ENCODE results near the gene PCNX2.

PCNX2 gene

GRCh38 chr1:232993555-232993954 is 302.0 kb downstream of the PCNX2 start:
- Histone ChIP-seq H3K36me3 (ENCODE audit: insufficient read depth, low read length) (peaks cover 37% of the 10 kb centered on the region), H3K27me3 (ENCODE audit: insufficient read depth, low read length, poor library complexity, severe bottlenecking) (no peaks in the 10 kb centered on the region)

GRCh38 chr1:232992227-232992626 is 303.3 kb downstream of the PCNX2 start:
- H3K4me3 ChIP-seq (ENCODE audit: low read length, poor library complexity, severe bottlenecking), result no peak overlapping the region
- H4K20me1 ChIP-seq (ENCODE audit: insufficient read depth, low read length, poor library complexity, severe bottlenecking), result no peaks in the 10 kb centered on the region
- H3K4me1 ChIP-seq (ENCODE audit: insufficient read depth, low read length, poor library complexity, severe bottlenecking), result peaks cover 10% of the 10 kb centered on the region
- no peaks in the 10 kb centered on the region for H3K27me3 ChIP-seq (ENCODE audit: insufficient read depth, low read length, poor library complexity, severe bottlenecking)
- H3K4me2 ChIP-seq (ENCODE audit: low read depth, low read length, poor library complexity, severe bottlenecking), result no peak overlapping the region
- no peaks in the 10 kb centered on the region for H3K9me2 ChIP-seq (replicated peaks; ENCODE audit: low read depth, low read length)
- peaks cover 9% of the 10 kb centered on the region; the same call in 1 of the 2 replicates for H3K9me3 ChIP-seq (ENCODE audit: insufficient read depth, low read depth, low read length)
- H2AFZ ChIP-seq (ENCODE audit: low read length), result no peak overlapping the region
- H3K9ac ChIP-seq (ENCODE audit: low read depth, low read length, poor library complexity, severe bottlenecking), result no peak overlapping the region
- no peaks in the 10 kb centered on the region for H3K79me2 ChIP-seq (ENCODE audit: insufficient read depth, low read length)
- TF ChIP-seq EZH2phosphoT487 (IDR thresholded peaks at IDR 0.05; ENCODE audit: borderline replicate concordance), result no peak
- H3F3A ChIP-seq (ENCODE audit: low read depth), result no peaks in the 10 kb centered on the region
- H3K36me3 ChIP-seq (ENCODE audit: insufficient read depth, low read length), result peaks cover 24% of the 10 kb centered on the region

More at GRCh38 chr1:232993555-232993954, 302.0 kb downstream of the PCNX2 start:
- Histone ChIP-seq H3F3A (ENCODE audit: low read depth) (no peaks in the 10 kb centered on the region), H3K4me3 (ENCODE audit: low read length, poor library complexity, severe bottlenecking) (no peak overlapping the region), H4K20me1 (ENCODE audit: insufficient read depth, low read length, poor library complexity, severe bottlenecking) (no peaks in the 10 kb centered on the region), H3K4me1 (ENCODE audit: insufficient read depth, low read length, poor library complexity, severe bottlenecking) (peaks cover 10% of the 10 kb centered on the region), H3K9me2 (replicated peaks; ENCODE audit: low read depth, low read length) (no peaks in the 10 kb centered on the region), H2AFZ (ENCODE audit: low read length) (no peak overlapping the region), H3K9ac (ENCODE audit: low read depth, low read length, poor library complexity, severe bottlenecking) (no peak overlapping the region), H3K79me2 (ENCODE audit: insufficient read depth, low read length) (no peaks in the 10 kb centered on the region), H3K4me2 (ENCODE audit: low read depth, low read length, poor library complexity, severe bottlenecking) (no peak overlapping the region), H3K9me3 (ENCODE audit: insufficient read depth, low read depth, low read length) (peaks cover 9% of the 10 kb centered on the region; the same call in 1 of the 2 replicates)
- TF ChIP-seq, protein P1, sequence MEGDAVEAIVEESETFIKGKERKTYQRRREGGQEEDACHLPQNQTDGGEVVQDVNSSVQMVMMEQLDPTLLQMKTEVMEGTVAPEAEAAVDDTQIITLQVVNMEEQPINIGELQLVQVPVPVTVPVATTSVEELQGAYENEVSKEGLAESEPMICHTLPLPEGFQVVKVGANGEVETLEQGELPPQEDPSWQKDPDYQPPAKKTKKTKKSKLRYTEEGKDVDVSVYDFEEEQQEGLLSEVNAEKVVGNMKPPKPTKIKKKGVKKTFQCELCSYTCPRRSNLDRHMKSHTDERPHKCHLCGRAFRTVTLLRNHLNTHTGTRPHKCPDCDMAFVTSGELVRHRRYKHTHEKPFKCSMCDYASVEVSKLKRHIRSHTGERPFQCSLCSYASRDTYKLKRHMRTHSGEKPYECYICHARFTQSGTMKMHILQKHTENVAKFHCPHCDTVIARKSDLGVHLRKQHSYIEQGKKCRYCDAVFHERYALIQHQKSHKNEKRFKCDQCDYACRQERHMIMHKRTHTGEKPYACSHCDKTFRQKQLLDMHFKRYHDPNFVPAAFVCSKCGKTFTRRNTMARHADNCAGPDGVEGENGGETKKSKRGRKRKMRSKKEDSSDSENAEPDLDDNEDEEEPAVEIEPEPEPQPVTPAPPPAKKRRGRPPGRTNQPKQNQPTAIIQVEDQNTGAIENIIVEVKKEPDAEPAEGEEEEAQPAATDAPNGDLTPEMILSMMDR (conservative IDR thresholded peaks at IDR 0.05; ENCODE audit: low read length), result no peak
- TF ChIP-seq EZH2phosphoT487 (IDR thresholded peaks at IDR 0.05; ENCODE audit: borderline replicate concordance), result no peak

DNA sequence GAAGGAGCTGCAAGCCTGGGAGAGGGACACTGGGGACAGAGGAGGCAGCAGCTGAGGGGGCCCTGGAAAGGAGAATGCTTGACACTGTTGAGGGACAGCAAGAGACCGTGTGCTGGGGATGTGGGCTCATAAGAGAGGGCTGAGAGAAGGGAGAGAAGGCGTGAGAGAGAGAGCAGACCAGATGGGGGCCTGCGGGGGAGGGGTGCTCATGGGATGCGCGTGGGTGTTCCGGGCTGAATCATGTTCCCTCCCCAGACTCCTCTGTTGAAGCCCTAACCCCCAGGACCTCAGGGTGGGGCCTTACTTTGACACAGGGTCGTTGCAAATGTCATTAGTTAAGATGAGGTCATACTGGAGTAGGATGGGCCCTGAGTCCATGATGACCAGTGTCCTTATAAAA is 304.3 kb downstream of the PCNX2 start:
- H4K20me1 ChIP-seq (ENCODE audit: insufficient read depth, low read length, poor library complexity, severe bottlenecking), result no peaks in the 10 kb centered on the region
- H3K36me3 ChIP-seq (ENCODE audit: insufficient read depth, low read length), result peaks cover 16% of the 10 kb centered on the region
- H3K9me3 ChIP-seq (ENCODE audit: insufficient read depth, low read depth, low read length), result peaks cover 9% of the 10 kb centered on the region; the same call in 1 of the 2 replicates
- no peak overlapping the region for H3K4me3 ChIP-seq (ENCODE audit: low read length, poor library complexity, severe bottlenecking)
- no peak overlapping the region for H3K9ac ChIP-seq (ENCODE audit: low read depth, low read length, poor library complexity, severe bottlenecking)
- H2AFZ ChIP-seq (ENCODE audit: low read length), result no peak overlapping the region
- no peaks in the 10 kb centered on the region for H3K9me2 ChIP-seq (replicated peaks; ENCODE audit: low read depth, low read length)
- H3K27me3 ChIP-seq (ENCODE audit: insufficient read depth, low read length, poor library complexity, severe bottlenecking), result no peaks in the 10 kb centered on the region
- TF ChIP-seq EZH2phosphoT487 (IDR thresholded peaks at IDR 0.05; ENCODE audit: borderline replicate concordance), result no peak
- TF ChIP-seq, protein P1 (conservative IDR thresholded peaks at IDR 0.05; ENCODE audit: low read length), result no peak
- no peaks in the 10 kb centered on the region for H3F3A ChIP-seq (ENCODE audit: low read depth)
- no peak overlapping the region for H3K4me2 ChIP-seq (ENCODE audit: low read depth, low read length, poor library complexity, severe bottlenecking)
- H3K79me2 ChIP-seq (ENCODE audit: insufficient read depth, low read length), result no peaks in the 10 kb centered on the region
- H3K4me1 ChIP-seq (ENCODE audit: insufficient read depth, low read length, poor library complexity, severe bottlenecking), result peaks cover 10% of the 10 kb centered on the region

Measured in Loucy (cell line).